WTC11 (cell line): ENCODE results near the gene SELENOI. TPM values are rescaled to one million over a fixed set of nuclear protein-coding genes. Genes with fewer than 3 reads are reported as not detected.

Experiments
- ATAC-seq: fragments of 200-7000 bp; cut with Tn5 transposase; 2 replicates; pipeline ENCODE4 v1.10.0; 2021; ENCODE audit warnings: mild to moderate bottlenecking, moderate library complexity
- CTCF ChIA-PET: fragments of 300-600 bp; sonication (Branson Sonifier 250); formaldehyde crosslinking; loops from one replicate; lab custom pipeline; 2021; ENCODE audit warnings: antibody characterized with exemption; lab: Charles Lee
- POLR2A ChIA-PET: fragments of 350-600 bp; sonication (Branson Sonifier 250); formaldehyde crosslinking; loops from one replicate; lab custom pipeline; 2021; ENCODE audit warnings: antibody characterized with exemption; lab: Charles Lee
- DNase-seq: peaks from one replicate; pipeline ENCODE4 v3.0.0; 2021; ENCODE audit warnings: low spot score
- H3K27ac Mint-ChIP-seq: 2 replicates; pipeline ENCODE4 v1.8.0; 2021; ENCODE audit warnings: mixed read lengths
- H3K27me3 Mint-ChIP-seq: 2 replicates; pipeline ENCODE4 v1.8.0; 2021; ENCODE audit warnings: low read depth, mild to moderate bottlenecking, moderate library complexity, mixed read lengths
- H3K36me3 Mint-ChIP-seq: 2 replicates; pipeline ENCODE4 v1.8.0; 2021; ENCODE audit warnings: mixed read lengths
- H3K4me1 Mint-ChIP-seq: 2 replicates; pipeline ENCODE4 v1.8.0; 2022; ENCODE audit warnings: mixed read lengths
- H3K4me3 Mint-ChIP-seq: 2 replicates; pipeline ENCODE4 v1.8.0; 2021; ENCODE audit warnings: mild to moderate bottlenecking, moderate library complexity, mixed read lengths
- H3K9me3 Mint-ChIP-seq: 2 replicates; pipeline ENCODE4 v1.8.0; 2021; ENCODE audit warnings: mixed read lengths
- CBFB ChIP-seq: sonication (generic); formaldehyde crosslinking; IDR thresholded peaks from 2 replicates; pipeline ENCODE4 v1.8.1; 2022; ENCODE audit warnings: mild to moderate bottlenecking, low read depth, missing genetic modification reagents
- FOXJ3 ChIP-seq: sonication (generic); formaldehyde crosslinking; IDR thresholded peaks from 2 replicates; pipeline ENCODE4 v1.9.0; 2021; ENCODE audit warnings: missing genetic modification reagents, mild to moderate bottlenecking, borderline replicate concordance
- FOXK1 ChIP-seq: sonication (generic); formaldehyde crosslinking; IDR thresholded peaks from 2 replicates; pipeline ENCODE4 v1.8.0; 2022; ENCODE audit warnings: mild to moderate bottlenecking, moderate library complexity, missing genetic modification reagents
- NR3C1 ChIP-seq: sonication (generic); formaldehyde crosslinking; conservative IDR thresholded peaks from 2 replicates; pipeline ENCODE4 v1.8.1; 2023; ENCODE audit warnings: low read depth, mild to moderate bottlenecking, missing genetic modification reagents
- PRDM15 ChIP-seq: sonication (generic); formaldehyde crosslinking; IDR thresholded peaks from 2 replicates; pipeline ENCODE4 v1.8.0; 2022; ENCODE audit warnings: missing genetic modification reagents
- SMAD3 ChIP-seq: sonication (generic); formaldehyde crosslinking; IDR thresholded peaks from 2 replicates; pipeline ENCODE4 v1.8.0; 2022; ENCODE audit warnings: missing genetic modification reagents, mild to moderate bottlenecking, borderline replicate concordance
- SOX15 ChIP-seq: fragments of 250-450 bp; sonication (Bioruptor Pico); IDR thresholded peaks from 2 replicates; pipeline ENCODE4 v1.9.0; 2021; ENCODE audit warnings: mild to moderate bottlenecking
- TP53 ChIP-seq: sonication (generic); formaldehyde crosslinking; IDR thresholded peaks from 2 replicates; pipeline ENCODE4 v1.8.1; 2023; ENCODE audit warnings: mild to moderate bottlenecking, missing genetic modification reagents
- USF1 ChIP-seq: sonication (generic); formaldehyde crosslinking; IDR thresholded peaks from 2 replicates; pipeline ENCODE4 v1.8.0; 2022; ENCODE audit warnings: mild to moderate bottlenecking, missing genetic modification reagents
- USF2 ChIP-seq: sonication (generic); formaldehyde crosslinking; IDR thresholded peaks from 2 replicates; pipeline ENCODE4 v1.8.1; 2023; ENCODE audit warnings: mild to moderate bottlenecking, missing genetic modification reagents, moderate library complexity
- ZNF121 ChIP-seq: sonication (generic); formaldehyde crosslinking; IDR thresholded peaks from 2 replicates; pipeline ENCODE4 v1.8.0; 2023; ENCODE audit warnings: missing genetic modification reagents
- total RNA-seq: library from RNA; stranded (reverse); gene quantifications from 3 replicates; pipeline ENCODE4 v1.2.3, GENCODE V29; 2021
- TF ChIP-seq, protein P1 (sequence below): sonication (generic); formaldehyde crosslinking; IDR thresholded peaks from 2 replicates; pipeline ENCODE4 v1.8.1; 2022; ENCODE audit warnings: missing genetic modification reagents, borderline replicate concordance
- TF ChIP-seq, protein P2 (sequence below): sonication (generic); formaldehyde crosslinking; IDR thresholded peaks from 2 replicates; pipeline ENCODE4 v1.8.1; 2023; ENCODE audit warnings: mild to moderate bottlenecking, moderate library complexity, missing genetic modification reagents

Gene SELENOI
- total RNA-seq, 1 experiment from 2014 or later, result 53.1 TPM

DNA sequence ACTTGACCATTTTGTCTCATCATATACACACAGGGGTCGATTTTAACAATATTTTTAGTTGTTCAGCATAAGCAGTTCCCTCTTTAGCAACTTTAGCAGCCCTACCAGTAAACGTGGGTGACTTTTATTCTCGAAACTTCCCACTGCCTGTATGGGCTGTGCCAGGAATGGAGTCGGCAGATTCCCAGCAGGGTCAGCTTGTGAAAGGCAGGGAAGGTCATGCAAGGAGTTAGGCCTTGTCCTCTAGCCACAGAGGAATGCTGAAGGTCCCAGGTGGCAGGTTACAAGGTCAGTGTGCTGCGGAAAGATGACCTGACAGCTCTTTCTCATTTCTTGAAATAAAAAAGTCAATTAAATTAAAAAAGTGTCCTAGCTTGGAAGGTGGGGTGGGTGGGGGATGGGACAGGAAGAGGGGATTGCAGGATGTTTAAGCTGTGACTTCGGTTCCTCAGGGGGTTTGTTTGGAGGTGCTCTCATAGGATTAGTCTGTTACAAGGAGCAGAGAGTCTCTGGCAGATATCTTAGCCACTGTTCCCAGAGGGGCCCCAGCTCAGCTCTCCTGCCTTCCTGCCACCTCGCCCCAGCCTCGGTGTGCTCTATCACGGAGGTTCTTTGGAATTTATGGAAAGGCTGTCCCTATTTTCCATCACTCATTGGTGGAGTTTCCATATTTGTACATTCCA is 77.1 kb downstream of the SELENOI start (continued):
- TF ChIP-seq, protein P1, sequence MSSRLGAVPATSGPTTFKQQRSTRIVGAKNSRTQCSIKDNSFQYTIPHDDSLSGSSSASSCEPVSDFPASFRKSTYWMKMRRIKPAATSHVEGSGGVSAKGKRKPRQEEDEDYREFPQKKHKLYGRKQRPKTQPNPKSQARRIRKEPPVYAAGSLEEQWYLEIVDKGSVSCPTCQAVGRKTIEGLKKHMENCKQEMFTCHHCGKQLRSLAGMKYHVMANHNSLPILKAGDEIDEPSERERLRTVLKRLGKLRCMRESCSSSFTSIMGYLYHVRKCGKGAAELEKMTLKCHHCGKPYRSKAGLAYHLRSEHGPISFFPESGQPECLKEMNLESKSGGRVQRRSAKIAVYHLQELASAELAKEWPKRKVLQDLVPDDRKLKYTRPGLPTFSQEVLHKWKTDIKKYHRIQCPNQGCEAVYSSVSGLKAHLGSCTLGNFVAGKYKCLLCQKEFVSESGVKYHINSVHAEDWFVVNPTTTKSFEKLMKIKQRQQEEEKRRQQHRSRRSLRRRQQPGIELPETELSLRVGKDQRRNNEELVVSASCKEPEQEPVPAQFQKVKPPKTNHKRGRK (CRISPR knock-in tag), result no peak
- no peak for TF ChIP-seq SMAD3 (CRISPR knock-in tag)
- no peak for TF ChIP-seq PRDM15 (CRISPR knock-in tag)
- no peak for TF ChIP-seq ZNF121 (CRISPR knock-in tag)
- no peak for TF ChIP-seq CBFB
- TF ChIP-seq USF2 (CRISPR knock-in tag), result no peak
- no peak for TF ChIP-seq TP53 (CRISPR knock-in tag)
- no peak for TF ChIP-seq NR3C1
- TF ChIP-seq, protein P2, sequence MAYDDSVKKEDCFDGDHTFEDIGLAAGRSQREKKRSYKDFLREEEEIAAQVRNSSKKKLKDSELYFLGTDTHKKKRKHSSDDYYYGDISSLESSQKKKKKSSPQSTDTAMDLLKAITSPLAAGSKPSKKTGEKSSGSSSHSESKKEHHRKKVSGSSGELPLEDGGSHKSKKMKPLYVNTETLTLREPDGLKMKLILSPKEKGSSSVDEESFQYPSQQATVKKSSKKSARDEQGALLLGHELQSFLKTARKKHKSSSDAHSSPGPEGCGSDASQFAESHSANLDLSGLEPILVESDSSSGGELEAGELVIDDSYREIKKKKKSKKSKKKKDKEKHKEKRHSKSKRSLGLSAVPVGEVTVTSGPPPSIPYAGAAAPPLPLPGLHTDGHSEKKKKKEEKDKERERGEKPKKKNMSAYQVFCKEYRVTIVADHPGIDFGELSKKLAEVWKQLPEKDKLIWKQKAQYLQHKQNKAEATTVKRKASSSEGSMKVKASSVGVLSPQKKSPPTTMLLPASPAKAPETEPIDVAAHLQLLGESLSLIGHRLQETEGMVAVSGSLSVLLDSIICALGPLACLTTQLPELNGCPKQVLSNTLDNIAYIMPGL, result no peak
- TF ChIP-seq, all 79 proteins: peak for 0

DNA sequence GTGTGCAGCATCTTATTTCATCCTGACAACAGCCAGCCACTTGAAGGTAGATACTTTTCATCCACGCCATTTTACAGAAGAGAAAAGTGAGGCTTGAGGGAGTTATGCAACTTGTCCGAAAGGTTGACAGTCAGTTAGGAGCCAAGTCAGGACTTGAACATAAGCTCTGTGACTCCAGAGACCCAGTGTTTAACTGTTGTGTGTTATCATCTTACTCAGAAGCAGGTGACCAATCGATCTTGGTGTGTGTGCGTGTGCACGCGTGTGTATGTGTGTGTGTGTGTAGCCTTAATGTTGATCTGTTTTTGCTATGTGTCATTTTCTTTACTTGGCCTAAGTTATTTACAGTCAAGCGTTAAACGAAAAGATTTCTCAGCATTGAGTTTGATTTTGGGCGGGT is 77.8 kb downstream of the SELENOI start:
- ChIA-PET CTCF (interaction anchor here (0.8 to 1.8 kb wide), 3 partner anchors 37 to 239 kb away, joined by 3 to 6 read pairs (median 3); no protein-coding TSS in a partner anchor), POLR2A (interaction anchor here (1.0 kb wide), 1 partner anchor 18 kb away, joined by 3 read pairs; no protein-coding TSS in a partner anchor)
- Mint-ChIP-seq H3K27me3 (no peaks in the 10 kb centered on the region; the same call in 1 of the 2 replicates), H3K9me3 (peaks cover 6% of the 10 kb centered on the region), H3K36me3 (no peaks in the 10 kb centered on the region), H3K4me1 (peaks cover 14% of the 10 kb centered on the region), H3K4me3 (no peak overlapping the region), H3K27ac (no peak overlapping the region)
- DNase-seq (no peak), ATAC-seq (no peak)
- TF ChIP-seq USF2 (CRISPR knock-in tag) (no peak), FOXJ3 (CRISPR knock-in tag) (no peak), PRDM15 (CRISPR knock-in tag) (no peak), SOX15 (CRISPR knock-in tag) (no peak), FOXK1 (CRISPR knock-in tag) (no peak), USF1 (CRISPR knock-in tag) (no peak)
- TF ChIP-seq, protein P2, result no peak
